NCI-H2196 (cell line): Measurements from ENCODE around the gene HOXA5.

ENCODE experiments used
- DNase-seq: peaks from one replicate; lab custom pipeline; 2025; ENCODE audit not compliant: unreplicated experiment; lab: John Stamatoyannopoulos, UW

HOXA5 gene

GRCh38 chr7:27122077-27122910, 21.2 kb downstream of the HOXA5 start:
- no peak for DNase-seq

GRCh38 chr7:27121684-27122076, 21.8 kb downstream of the HOXA5 start:
- no peak for DNase-seq

- no peak for DNase-seq
Measured at GRCh38 chr7:27119412-27119911, 24.0 kb downstream of the HOXA5 start.

- DNase-seq, result no peak
Measured at GRCh38 chr7:27118580-27118979, 24.9 kb downstream of the HOXA5 start.

- no peak for DNase-seq
Measured at GRCh38 chr7:27117887-27118491, 25.5 kb downstream of the HOXA5 start.

GRCh38 chr7:27116962-27117886, 26.3 kb downstream of the HOXA5 start:
- DNase-seq, result no peak

GRCh38 chr7:27116031-27116961, 27.2 kb downstream of the HOXA5 start:
- DNase-seq, result no peak

GRCh38 chr7:27115221-27116026, 28.1 kb downstream of the HOXA5 start:
- no peak for DNase-seq

GRCh38 chr7:27114881-27115220, 28.6 kb downstream of the HOXA5 start:
- no peak for DNase-seq

- DNase-seq, result no peak
Measured at GRCh38 chr7:27113991-27114769, 29.3 kb downstream of the HOXA5 start.

- DNase-seq, result no peak
Measured at GRCh38 chr7:27112955-27113949, 30.2 kb downstream of the HOXA5 start.

GRCh38 chr7:27112361-27112760, 31.1 kb downstream of the HOXA5 start:
- DNase-seq, result no peak

- DNase-seq, result no peak
Measured at GRCh38 chr7:27111751-27112277, 31.7 kb downstream of the HOXA5 start.

- no peak for DNase-seq
Measured at GRCh38 chr7:27111042-27111750, 32.3 kb downstream of the HOXA5 start.

- DNase-seq, result no peak
Measured at GRCh38 chr7:27110186-27111031, 33.1 kb downstream of the HOXA5 start.
